Lower leg skin (tissue), 4 donors: ENCODE measurements around the gene MPP1. TPM values are rescaled to one million over a fixed set of nuclear protein-coding genes. Genes with fewer than 3 reads are reported as not detected.
"Not testable (repeated sequence)": the region's sequence is repeated elsewhere in the genome, so short reads cannot be mapped to it uniquely, and the experiment has no call there.

Experiments
- DNase-seq, 2 donors: peaks; one replicate each; pipeline ENCODE4 v3.0.0-alpha.2; 2019; ENCODE audit warnings: low spot score in 2 of 2
- H3K4me3 ChIP-seq: fragments of 200-600 bp; sonication (generic); 2 replicates; pipeline ENCODE4 v1.5.1; 2017; ENCODE audit warnings: mild to moderate bottlenecking, low read depth; ENCODE audit not compliant: poor library complexity, severe bottlenecking
- CTCF ChIP-seq, 3 donors: fragments of 450-650 bp; IDR thresholded peaks; one replicate each; pipeline ENCODE4 v1.5.1; 2016; ENCODE audit warnings: antibody characterized with exemption in 3 of 3, mild to moderate bottlenecking in 3 of 3, moderate library complexity in 2 of 3
- POLR2A ChIP-seq, 2 donors: fragments of 450-650 bp; IDR thresholded peaks; one replicate each; pipeline ENCODE4 v1.6.1; 2016 to 2017; ENCODE audit warnings: antibody characterized with exemption in 2 of 2, mild to moderate bottlenecking in 1 of 2, moderate library complexity in 1 of 2
- WGBS, 2 donors: methylation state at CpG; one replicate each; pipeline ENCODE4 v1.1.5; 2018; 5-methylcytosine and 5-hydroxymethylcytosine counted together
- intact Hi-C: fragments of 100-400 bp; cut with DNase I; formaldehyde crosslinking; loops from one replicate; pipeline ENCODE4 v1.15.0; 2023; ENCODE audit warnings: low total_unique reads
- total RNA-seq, 4 donors: library from RNA; depleted of rRNA; stranded (reverse); fragments of >200 nt; gene quantifications; one replicate each; pipeline ENCODE4 v1.1.0, GENCODE V29; 2016

Gene MPP1
- total RNA-seq, 4 donors from 2014 or later: 8.7 to 14.5 (median 10.5) TPM

GRCh38 chrX:154824638-154825037 lies 19.4 kb upstream of the MPP1 start:
- intact Hi-C loops: no loop called here
- WGBS, 2 donors: 48 to 57% methylated on average over 1 of the region's 1 CpG

GRCh38 chrX:154822029-154822428 lies 16.7 kb upstream of the MPP1 start:
- TF ChIP-seq POLR2A (IDR thresholded peaks at IDR 0.05) (no peak), CTCF (IDR thresholded peaks at IDR 0.05) (no peak)
- 72 to 74% methylated on average over 3 of the region's 3 CpGs for WGBS, 2 donors

More at GRCh38 chrX:154824638-154825037, 19.4 kb upstream of the MPP1 start:
- TF ChIP-seq CTCF (IDR thresholded peaks at IDR 0.05): no peak
- H3K4me3 ChIP-seq: no peak overlapping the region
- DNase-seq: no peak

GRCh38 chrX:154821523-154821922 lies 16.2 kb upstream of the MPP1 start:
- no peak overlapping the region for H3K4me3 ChIP-seq
- TF ChIP-seq CTCF (IDR thresholded peaks at IDR 0.05): no peak
- TF ChIP-seq POLR2A (IDR thresholded peaks at IDR 0.05): no peak
- DNase-seq: no peak
- intact Hi-C loops: no loop called here

More at GRCh38 chrX:154822029-154822428, 16.7 kb upstream of the MPP1 start:
- no peak for DNase-seq
- intact Hi-C loops: no loop called here
- no peak overlapping the region for H3K4me3 ChIP-seq

GRCh38 chrX:154819771-154820341 lies 14.6 kb upstream of the MPP1 start:
- intact Hi-C loops: no loop called here
- 73 to 74% methylated on average over 7 of the region's 7 CpGs for WGBS, 2 donors
- no peak for DNase-seq
- TF ChIP-seq CTCF (IDR thresholded peaks at IDR 0.05): no peak
- TF ChIP-seq POLR2A (IDR thresholded peaks at IDR 0.05): no peak
- no peak overlapping the region for H3K4me3 ChIP-seq

- H3K4me3 ChIP-seq: no peak overlapping the region
- intact Hi-C loops: no loop called here
- DNase-seq: no peak
- TF ChIP-seq POLR2A (IDR thresholded peaks at IDR 0.05): no peak
- TF ChIP-seq CTCF (IDR thresholded peaks at IDR 0.05): no peak
- WGBS, 2 donors: 72 to 83% methylated on average over 10 to 11 of the region's 11 CpGs
Observed at GRCh38 chrX:154818916-154819770, 13.9 kb upstream of the MPP1 start.

GRCh38 chrX:154817048-154817618 lies 11.8 kb upstream of the MPP1 start:
- DNase-seq, intact Hi-C loops, H3K4me3 ChIP-seq: not testable (repeated sequence)
- 90 to 94% methylated on average over 19 of the region's 19 CpGs for WGBS, 2 donors

- 76 to 81% methylated on average over 4 of the region's 4 CpGs for WGBS, 2 donors
- H3K4me3 ChIP-seq, intact Hi-C loops, DNase-seq: not testable (repeated sequence)
Observed at GRCh38 chrX:154816326-154816898, 11.1 kb upstream of the MPP1 start.
